OCI-LY1 (cell line): ENCODE results near the gene GAS1.

Source experiments
- H2AFZ ChIP-seq: fragments of 200-600 bp; sonication (generic), shearing (Covaris generic); 2 replicates; pipeline ENCODE4 v1.6.0; 2014; ENCODE audit warnings: antibody characterized with exemption, mild to moderate bottlenecking, low read length
- H3F3A ChIP-seq: fragments of 200-600 bp; sonication (generic), shearing (Covaris generic); 2 replicates; pipeline ENCODE4 v1.6.0; 2014; ENCODE audit warnings: mild to moderate bottlenecking, antibody characterized with exemption, low read length, moderate library complexity; ENCODE audit not compliant: insufficient read depth
- H3K27ac ChIP-seq: fragments of 200-600 bp; sonication (generic); 2 replicates; pipeline ENCODE4 v1.5.1; 2014; ENCODE audit warnings: low read length, mixed run types, mild to moderate bottlenecking, low read depth; ENCODE audit not compliant: poor library complexity, severe bottlenecking
- H3K27me3 ChIP-seq: fragments of 200-600 bp; sonication (generic); 2 replicates; pipeline ENCODE4 v1.6.0; 2014; ENCODE audit warnings: antibody characterized with exemption, mild to moderate bottlenecking, low read length, moderate library complexity; ENCODE audit not compliant: insufficient read depth
- H3K36me3 ChIP-seq: fragments of 200-600 bp; sonication (generic); 2 replicates; pipeline ENCODE4 v1.6.1; 2014; ENCODE audit warnings: mild to moderate bottlenecking, antibody characterized with exemption, low read length, moderate library complexity, mixed read lengths; ENCODE audit not compliant: insufficient read depth
- H3K4me1 ChIP-seq: fragments of 200-600 bp; sonication (generic); 2 replicates; pipeline ENCODE4 v1.5.1; 2014; ENCODE audit warnings: mild to moderate bottlenecking, low read length, moderate library complexity; ENCODE audit not compliant: insufficient read depth, severe bottlenecking
- H3K4me2 ChIP-seq: fragments of 200-600 bp; sonication (generic), shearing (Covaris generic); 2 replicates; pipeline ENCODE4 v1.6.1; 2014; ENCODE audit warnings: low read length
- H3K4me3 ChIP-seq: fragments of 200-600 bp; sonication (generic); 2 replicates; pipeline ENCODE4 v1.5.1; 2014; ENCODE audit warnings: low read length, low read depth, mild to moderate bottlenecking, mixed read lengths; ENCODE audit not compliant: poor library complexity, severe bottlenecking
- H3K79me2 ChIP-seq: fragments of 200-600 bp; shearing (Covaris generic); 2 replicates; pipeline ENCODE4 v1.6.1; 2016; ENCODE audit warnings: mixed run types, low read length, mixed read lengths; ENCODE audit not compliant: insufficient read depth
- H3K9ac ChIP-seq: fragments of 200-600 bp; sonication (generic), shearing (Covaris generic); 2 replicates; pipeline ENCODE4 v1.6.1; 2014; ENCODE audit warnings: mild to moderate bottlenecking, low read length, mixed read lengths
- H3K9me2 ChIP-seq: fragments of 200-600 bp; sonication (generic), shearing (Covaris generic); 2 replicates; pipeline ENCODE4 v1.6.1; 2014; ENCODE audit warnings: low read depth, mild to moderate bottlenecking, low read length, mixed read lengths
- H3K9me3 ChIP-seq: fragments of 200-600 bp; shearing (Covaris generic); 2 replicates; pipeline ENCODE4 v1.6.1; 2014; ENCODE audit warnings: low read length, mixed read lengths
- H4K20me1 ChIP-seq: fragments of 200-600 bp; sonication (generic), shearing (Covaris generic); 2 replicates; pipeline ENCODE4 v1.6.0; 2016; ENCODE audit warnings: mild to moderate bottlenecking, low read length; ENCODE audit not compliant: insufficient read depth
- EZH2 ChIP-seq: fragments of 200-600 bp; sonication (generic), shearing (Covaris generic); IDR thresholded peaks from 2 replicates; pipeline ENCODE4 v1.8.0; 2017; ENCODE audit warnings: borderline replicate concordance, mixed run types, mild to moderate bottlenecking, antibody characterized with exemption, low read length, moderate library complexity, mixed read lengths
- TF ChIP-seq, protein P1 (sequence below): fragments of 200-600 bp; sonication (generic), shearing (Covaris generic); IDR thresholded peaks from 2 replicates; pipeline ENCODE4 v1.5.1; 2017; ENCODE audit warnings: mild to moderate bottlenecking, antibody characterized with exemption, low read length, moderate library complexity, mixed read lengths

Gene GAS1

DNA sequence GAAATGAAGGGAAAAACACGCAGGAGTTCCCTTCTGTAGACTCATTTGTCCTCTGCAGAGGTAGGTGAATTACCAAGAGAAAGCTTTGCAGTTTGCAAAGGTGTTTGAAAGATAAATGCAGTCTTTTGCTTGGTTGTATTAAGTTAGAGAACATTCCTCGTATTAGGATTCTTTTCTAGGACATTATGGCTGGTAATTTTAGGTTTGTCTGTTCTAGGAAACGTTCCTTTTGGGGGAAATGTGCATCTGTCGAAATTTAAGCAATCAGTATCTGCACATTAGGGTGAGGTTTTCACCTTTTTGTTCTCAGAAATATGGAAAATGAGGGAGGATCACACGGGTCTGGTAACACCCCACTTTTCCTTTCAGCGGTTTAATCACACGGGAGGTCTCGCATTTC lies 45.1 kb downstream of the GAS1 start:
- H3K9me3 ChIP-seq: no peaks in the 10 kb centered on the region
- H3K9me2 ChIP-seq: no peaks in the 10 kb centered on the region
- H3K9ac ChIP-seq: no peak overlapping the region
- H3K27ac ChIP-seq: no peak overlapping the region
- no peaks in the 10 kb centered on the region for H3K79me2 ChIP-seq
- TF ChIP-seq, protein P1, sequence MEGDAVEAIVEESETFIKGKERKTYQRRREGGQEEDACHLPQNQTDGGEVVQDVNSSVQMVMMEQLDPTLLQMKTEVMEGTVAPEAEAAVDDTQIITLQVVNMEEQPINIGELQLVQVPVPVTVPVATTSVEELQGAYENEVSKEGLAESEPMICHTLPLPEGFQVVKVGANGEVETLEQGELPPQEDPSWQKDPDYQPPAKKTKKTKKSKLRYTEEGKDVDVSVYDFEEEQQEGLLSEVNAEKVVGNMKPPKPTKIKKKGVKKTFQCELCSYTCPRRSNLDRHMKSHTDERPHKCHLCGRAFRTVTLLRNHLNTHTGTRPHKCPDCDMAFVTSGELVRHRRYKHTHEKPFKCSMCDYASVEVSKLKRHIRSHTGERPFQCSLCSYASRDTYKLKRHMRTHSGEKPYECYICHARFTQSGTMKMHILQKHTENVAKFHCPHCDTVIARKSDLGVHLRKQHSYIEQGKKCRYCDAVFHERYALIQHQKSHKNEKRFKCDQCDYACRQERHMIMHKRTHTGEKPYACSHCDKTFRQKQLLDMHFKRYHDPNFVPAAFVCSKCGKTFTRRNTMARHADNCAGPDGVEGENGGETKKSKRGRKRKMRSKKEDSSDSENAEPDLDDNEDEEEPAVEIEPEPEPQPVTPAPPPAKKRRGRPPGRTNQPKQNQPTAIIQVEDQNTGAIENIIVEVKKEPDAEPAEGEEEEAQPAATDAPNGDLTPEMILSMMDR: no peak
- TF ChIP-seq EZH2: no peak
- no peak overlapping the region for H3K4me3 ChIP-seq
- H3K4me1 ChIP-seq: no peaks in the 10 kb centered on the region
- H2AFZ ChIP-seq: no peak overlapping the region
- H3K27me3 ChIP-seq: no peaks in the 10 kb centered on the region
- no peaks in the 10 kb centered on the region for H3K36me3 ChIP-seq
- H4K20me1 ChIP-seq: no peaks in the 10 kb centered on the region
- no peak overlapping the region for H3K4me2 ChIP-seq
- H3F3A ChIP-seq: no peaks in the 10 kb centered on the region

DNA sequence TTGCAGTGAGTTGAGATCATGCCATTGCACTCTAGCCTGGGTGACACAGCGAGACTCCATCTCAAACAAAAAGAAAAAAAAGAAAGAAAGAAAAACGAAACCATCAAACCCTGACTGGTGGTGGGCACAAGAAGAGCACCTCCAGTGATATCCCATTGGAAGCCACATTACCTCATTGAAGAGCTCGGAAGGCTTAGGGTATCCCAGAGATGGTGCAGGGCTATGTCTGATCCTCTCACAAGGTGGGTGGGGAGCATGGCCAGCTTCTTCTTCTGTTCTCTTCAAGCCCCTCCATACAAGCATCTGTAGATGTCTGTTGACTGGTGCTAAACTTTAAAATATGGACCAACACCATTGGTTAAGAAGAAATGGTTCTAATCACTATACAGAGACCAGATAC lies 45.8 kb downstream of the GAS1 start:
- Histone ChIP-seq H3K4me3 (no peak overlapping the region), H2AFZ (no peak overlapping the region), H3K4me1 (no peaks in the 10 kb centered on the region), H3K4me2 (no peak overlapping the region), H3K9ac (no peak overlapping the region), H3K36me3 (no peaks in the 10 kb centered on the region), H3K27me3 (no peaks in the 10 kb centered on the region), H3K9me3 (no peaks in the 10 kb centered on the region), H3F3A (no peaks in the 10 kb centered on the region), H3K9me2 (no peaks in the 10 kb centered on the region), H4K20me1 (no peaks in the 10 kb centered on the region), H3K27ac (no peak overlapping the region), H3K79me2 (no peaks in the 10 kb centered on the region)
- TF ChIP-seq, protein P1: no peak
- no peak for TF ChIP-seq EZH2
